B cell (primary cell): Measurements from ENCODE around the gene GSTA4.

Experiments
- CTCF ChIP-seq: fragments of 200-600 bp; IDR thresholded peaks from one replicate; pipeline ENCODE4 v1.8.0; 2022; ENCODE audit warnings: antibody characterized with exemption, mild to moderate bottlenecking
- EZH2 ChIP-seq: IDR thresholded peaks from 2 replicates; pipeline ENCODE4 v1.6.1; 2012; ENCODE audit warnings: borderline replicate concordance, low read depth, mild to moderate bottlenecking, moderate library complexity, low read length; ENCODE audit not compliant: insufficient read depth, poor library complexity, severe bottlenecking

DNA sequence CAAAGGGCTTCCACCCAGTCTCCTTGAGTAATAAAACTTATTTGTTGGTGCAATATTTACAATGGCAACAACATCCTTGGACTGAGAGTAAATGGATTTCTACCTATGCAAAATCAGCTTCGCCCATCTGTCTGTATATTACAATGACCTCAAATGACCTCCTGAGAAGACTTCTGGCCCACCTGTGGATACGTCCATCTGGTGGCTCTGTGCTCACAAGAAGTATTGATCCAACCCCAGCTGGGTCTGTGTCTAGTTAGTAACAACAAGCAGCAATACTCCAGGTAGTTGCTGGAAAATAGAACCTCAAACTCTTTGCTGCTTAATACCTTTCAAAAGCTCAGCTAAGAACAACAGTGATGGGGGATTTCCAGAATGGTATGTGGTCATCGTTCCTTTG, 34.7 kb upstream of the GSTA4 start:
- TF ChIP-seq CTCF (no peak), EZH2 (no peak)
